AG09309 (cell line): ENCODE data around the gene MBTPS1.

Experiments
- DNase-seq: peaks from one replicate; pipeline ENCODE4 v3.0.0-alpha.2; 2010; ENCODE audit warnings: low read depth
- H3K4me3 ChIP-seq: 2 replicates; pipeline ENCODE4 v1.5.1; 2011; ENCODE audit warnings: mild to moderate bottlenecking, low read depth, low read length, moderate library complexity; ENCODE audit not compliant: control insufficient read depth
- TF ChIP-seq, protein P1 (sequence below): IDR thresholded peaks from 2 replicates; pipeline ENCODE4 v1.5.1; 2011; ENCODE audit warnings: mild to moderate bottlenecking, low read depth, low read length, inconsistent platforms; ENCODE audit not compliant: insufficient read depth, control insufficient read depth; ENCODE audit errors: missing control alignments

MBTPS1 gene

DNA sequence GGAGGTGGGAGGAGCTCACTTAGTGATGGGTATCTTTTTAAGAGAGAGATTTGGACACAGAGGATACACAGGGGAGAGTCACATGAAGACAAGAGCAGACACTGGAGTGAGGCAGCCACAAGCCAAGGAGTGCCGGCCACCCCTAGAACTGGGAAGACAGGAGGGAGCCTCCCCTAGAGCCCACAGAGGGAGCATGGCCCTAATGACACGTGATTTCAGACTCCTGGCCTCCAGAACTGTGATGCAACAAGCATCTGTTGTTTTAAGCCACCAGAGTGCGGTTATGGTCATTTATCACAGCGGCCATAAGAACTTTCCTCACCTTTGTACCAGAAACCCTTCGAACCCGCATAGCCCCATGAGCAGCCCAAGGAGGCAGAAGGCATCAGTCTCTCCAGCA lies 107.5 kb downstream of the MBTPS1 start:
- H3K4me3 ChIP-seq: no peak overlapping the region
- TF ChIP-seq, protein P1, sequence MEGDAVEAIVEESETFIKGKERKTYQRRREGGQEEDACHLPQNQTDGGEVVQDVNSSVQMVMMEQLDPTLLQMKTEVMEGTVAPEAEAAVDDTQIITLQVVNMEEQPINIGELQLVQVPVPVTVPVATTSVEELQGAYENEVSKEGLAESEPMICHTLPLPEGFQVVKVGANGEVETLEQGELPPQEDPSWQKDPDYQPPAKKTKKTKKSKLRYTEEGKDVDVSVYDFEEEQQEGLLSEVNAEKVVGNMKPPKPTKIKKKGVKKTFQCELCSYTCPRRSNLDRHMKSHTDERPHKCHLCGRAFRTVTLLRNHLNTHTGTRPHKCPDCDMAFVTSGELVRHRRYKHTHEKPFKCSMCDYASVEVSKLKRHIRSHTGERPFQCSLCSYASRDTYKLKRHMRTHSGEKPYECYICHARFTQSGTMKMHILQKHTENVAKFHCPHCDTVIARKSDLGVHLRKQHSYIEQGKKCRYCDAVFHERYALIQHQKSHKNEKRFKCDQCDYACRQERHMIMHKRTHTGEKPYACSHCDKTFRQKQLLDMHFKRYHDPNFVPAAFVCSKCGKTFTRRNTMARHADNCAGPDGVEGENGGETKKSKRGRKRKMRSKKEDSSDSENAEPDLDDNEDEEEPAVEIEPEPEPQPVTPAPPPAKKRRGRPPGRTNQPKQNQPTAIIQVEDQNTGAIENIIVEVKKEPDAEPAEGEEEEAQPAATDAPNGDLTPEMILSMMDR: no peak
- no peak for DNase-seq

DNA sequence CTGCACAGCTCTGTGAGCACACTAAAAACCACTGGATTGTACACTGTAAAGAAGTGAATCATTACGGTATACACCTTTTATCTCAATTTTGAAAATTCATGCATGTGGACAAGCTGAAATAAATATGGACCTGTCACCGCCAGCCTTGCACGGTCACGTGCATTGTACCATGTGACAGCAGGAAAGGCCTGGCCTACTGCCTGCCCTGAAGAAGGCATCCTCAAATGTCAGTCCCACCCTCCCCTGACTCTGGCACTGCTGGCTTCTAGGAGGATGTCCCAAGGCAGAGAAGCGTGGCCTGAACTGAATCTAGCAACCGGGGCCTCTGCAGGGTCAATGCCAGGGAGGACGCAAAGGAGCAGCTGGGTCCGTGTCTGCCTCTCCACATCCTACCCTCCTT lies 108.8 kb downstream of the MBTPS1 start:
- no peak overlapping the region for H3K4me3 ChIP-seq
- TF ChIP-seq, protein P1: no peak
- DNase-seq: no peak

DNA sequence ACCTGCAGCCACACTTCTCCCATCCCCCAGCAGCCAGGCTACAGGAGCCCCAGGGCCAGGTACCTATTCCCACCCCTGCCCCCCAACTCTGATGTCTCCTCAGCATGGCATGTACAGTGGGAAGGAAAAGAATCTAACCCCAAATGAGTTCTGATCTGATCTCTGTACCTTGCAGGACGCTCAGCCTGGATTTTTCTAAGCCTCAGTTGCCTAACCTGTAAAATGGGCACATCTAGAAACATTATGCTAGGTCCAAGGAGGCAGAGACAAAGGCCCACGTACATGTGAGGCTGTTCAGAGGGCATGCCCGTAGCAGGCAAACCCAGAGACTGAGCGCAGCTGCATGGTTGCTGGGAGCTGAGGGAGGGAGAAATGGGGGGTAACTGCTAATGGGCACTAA lies 109.2 kb downstream of the MBTPS1 start:
- TF ChIP-seq, protein P1: no peak
- no peak for DNase-seq
- H3K4me3 ChIP-seq: no peak overlapping the region

DNA sequence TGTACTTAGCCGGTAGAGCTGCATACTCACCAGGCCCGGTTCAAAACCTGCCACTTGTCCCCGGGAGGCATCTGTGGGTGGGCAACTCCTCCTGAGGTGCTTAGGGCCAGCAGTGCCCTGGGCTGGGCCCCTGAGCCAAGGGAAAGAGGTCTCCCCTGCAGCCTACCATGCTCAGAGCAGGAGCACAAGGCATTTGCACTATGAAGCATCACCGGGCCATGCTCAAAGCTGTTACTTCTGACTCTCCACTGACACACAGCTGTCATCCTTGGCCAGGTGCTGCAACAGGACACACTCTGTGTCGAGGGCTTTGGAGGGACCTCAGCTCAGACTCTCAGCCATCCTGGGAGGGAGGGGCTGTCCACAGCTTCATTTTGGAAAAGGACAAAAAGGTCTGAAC lies 111.4 kb downstream of the MBTPS1 start:
- no peak overlapping the region for H3K4me3 ChIP-seq
- DNase-seq: no peak
- TF ChIP-seq, protein P1: no peak

DNA sequence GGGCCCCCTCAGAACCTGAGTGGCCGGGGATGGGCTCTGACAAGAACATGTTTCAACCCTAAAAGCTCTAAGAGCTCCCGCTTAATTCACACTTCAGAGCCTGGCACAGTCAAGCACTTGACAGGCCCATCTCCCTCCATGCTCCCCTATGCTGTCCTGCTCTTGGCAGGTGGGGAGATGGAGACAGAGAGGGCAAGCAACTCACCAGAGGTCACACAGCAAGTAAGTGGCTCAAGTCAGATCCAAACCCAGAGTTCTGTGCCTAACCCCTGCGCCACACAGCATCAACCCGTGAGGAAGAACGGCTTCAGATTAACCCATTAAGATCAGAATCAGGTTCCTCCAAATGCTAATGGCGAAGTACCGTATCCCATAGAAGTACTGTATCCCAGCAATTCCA lies 112.3 kb downstream of the MBTPS1 start:
- no peak overlapping the region for H3K4me3 ChIP-seq
- TF ChIP-seq, protein P1: no peak
- DNase-seq: no peak
